ENCODE data around the gene TCF7L2.

DNA sequence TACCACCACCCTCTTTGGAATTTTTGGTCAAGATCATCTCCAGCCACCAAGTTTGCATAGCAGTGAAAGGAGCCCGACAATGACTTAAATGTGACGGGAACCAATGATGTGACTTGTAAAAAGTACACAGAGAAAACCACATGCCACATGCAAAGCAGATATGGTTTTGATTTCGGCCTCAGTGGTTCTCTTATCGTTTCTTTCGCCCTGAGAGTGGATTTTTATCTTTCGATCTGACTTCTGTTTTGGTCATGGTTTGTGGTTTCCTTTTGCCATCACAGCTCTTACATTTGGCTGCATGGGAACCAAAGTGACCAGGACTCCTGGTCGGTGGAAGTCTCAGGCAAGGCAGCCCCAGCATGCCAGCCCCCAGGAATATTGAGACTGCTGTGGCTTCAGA lies 31.5 kb downstream of the TCF7L2 start:
- no peak for TF ChIP-seq SIN3A (IDR thresholded peaks at IDR 0.05; ENCODE audit: borderline replicate concordance, insufficient read depth, low read depth, low read length)
- TF ChIP-seq, protein P1, sequence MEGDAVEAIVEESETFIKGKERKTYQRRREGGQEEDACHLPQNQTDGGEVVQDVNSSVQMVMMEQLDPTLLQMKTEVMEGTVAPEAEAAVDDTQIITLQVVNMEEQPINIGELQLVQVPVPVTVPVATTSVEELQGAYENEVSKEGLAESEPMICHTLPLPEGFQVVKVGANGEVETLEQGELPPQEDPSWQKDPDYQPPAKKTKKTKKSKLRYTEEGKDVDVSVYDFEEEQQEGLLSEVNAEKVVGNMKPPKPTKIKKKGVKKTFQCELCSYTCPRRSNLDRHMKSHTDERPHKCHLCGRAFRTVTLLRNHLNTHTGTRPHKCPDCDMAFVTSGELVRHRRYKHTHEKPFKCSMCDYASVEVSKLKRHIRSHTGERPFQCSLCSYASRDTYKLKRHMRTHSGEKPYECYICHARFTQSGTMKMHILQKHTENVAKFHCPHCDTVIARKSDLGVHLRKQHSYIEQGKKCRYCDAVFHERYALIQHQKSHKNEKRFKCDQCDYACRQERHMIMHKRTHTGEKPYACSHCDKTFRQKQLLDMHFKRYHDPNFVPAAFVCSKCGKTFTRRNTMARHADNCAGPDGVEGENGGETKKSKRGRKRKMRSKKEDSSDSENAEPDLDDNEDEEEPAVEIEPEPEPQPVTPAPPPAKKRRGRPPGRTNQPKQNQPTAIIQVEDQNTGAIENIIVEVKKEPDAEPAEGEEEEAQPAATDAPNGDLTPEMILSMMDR (IDR thresholded peaks at IDR 0.05): no peak
